ENCODE measurements around the gene INSYN1.

INSYN1 gene

DNA sequence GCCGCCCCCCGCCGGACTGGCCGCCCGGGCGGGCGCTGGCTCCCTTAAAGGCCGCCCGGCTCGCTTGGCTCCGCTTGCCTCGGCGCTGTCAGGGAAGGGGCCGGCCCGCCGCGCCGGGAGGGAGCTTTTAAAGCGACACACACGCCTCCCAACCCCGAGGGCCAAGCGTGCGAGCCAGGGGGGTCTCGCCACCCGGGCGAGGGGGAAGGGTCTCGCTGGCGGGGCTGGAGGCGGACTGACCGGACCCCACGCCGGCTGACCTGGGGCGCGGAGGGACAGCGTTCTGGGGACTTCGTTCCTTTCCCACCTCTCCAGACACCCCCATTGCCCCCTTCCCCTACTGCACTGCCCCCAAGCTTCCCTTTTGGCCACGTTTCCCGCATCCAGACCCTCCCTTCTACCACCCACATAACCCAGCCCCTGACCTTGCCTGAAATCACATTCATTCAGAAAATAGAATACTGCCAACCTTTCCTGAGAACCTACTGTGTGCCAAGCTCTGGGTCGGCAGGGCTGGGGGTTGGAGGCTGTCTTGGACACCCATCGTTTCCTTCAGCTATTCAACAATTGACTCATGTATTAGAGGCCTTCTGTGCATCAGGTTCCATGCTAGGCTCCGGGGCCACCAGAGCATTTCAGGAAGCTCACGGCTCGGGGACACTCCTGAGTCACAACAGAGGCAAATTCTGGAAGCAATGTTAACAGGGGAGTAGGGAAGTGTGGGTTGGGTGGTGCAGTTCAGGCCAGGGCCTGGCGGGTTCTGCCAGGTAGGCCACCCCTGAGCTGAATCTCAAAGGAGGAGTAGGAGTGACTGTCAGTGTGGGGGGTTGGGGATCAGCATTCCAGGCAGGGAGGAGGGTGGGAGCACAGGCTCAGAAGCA lies at the start of gene INSYN1:
TSS of gene INSYN1 (minus strand) at position 102 of the 881 bp plus-strand sequence. CDS start 2,221 bp downstream, outside the sequence.
- TF ChIP-seq CTCF (IDR thresholded peaks at IDR 0.05; ENCODE audit: low read depth, low read length, poor library complexity, severe bottlenecking) = no peak
- no peak for TF ChIP-seq EZH2phosphoT487 (IDR thresholded peaks at IDR 0.05; ENCODE audit: borderline replicate concordance, low read length)
- H3F3A ChIP-seq (ENCODE audit: control insufficient read depth, insufficient read depth) = no peaks in the 10 kb centered on the region
- H3K9me3 ChIP-seq (ENCODE audit: control insufficient read depth, insufficient read depth, low read length) = no peaks in the 10 kb centered on the region
- H4K20me1 ChIP-seq (ENCODE audit: control insufficient read depth, insufficient read depth, low read depth, low read length) = no peaks in the 10 kb centered on the region
- no peak within 1 kb of the TSS for H3K27ac ChIP-seq (ENCODE audit: low read depth, low read length)
- H3K79me2 ChIP-seq (ENCODE audit: control insufficient read depth, low read length) = no peaks in the 10 kb centered on the region
- H3K36me3 ChIP-seq (ENCODE audit: control insufficient read depth, low read length) = no peaks in the 10 kb centered on the region
- H3K4me3 ChIP-seq (ENCODE audit: low read length) = no peak within 1 kb of the TSS
- H3K9me2 ChIP-seq (replicated peaks; ENCODE audit: control insufficient read depth, low read length) = no peaks in the 10 kb centered on the region
- H3K4me1 ChIP-seq (ENCODE audit: control insufficient read depth, low read length) = no peaks in the 10 kb centered on the region
- H3K27me3 ChIP-seq (ENCODE audit: control insufficient read depth, low read length) = peaks cover 6% of the 10 kb centered on the region; the same call in 1 of the 2 replicates
- H3K4me2 ChIP-seq (ENCODE audit: low read length) = no peak within 1 kb of the TSS

- TF ChIP-seq EZH2phosphoT487 (IDR thresholded peaks at IDR 0.05; ENCODE audit: borderline replicate concordance, low read length) = no peak
- no peak for TF ChIP-seq CTCF (IDR thresholded peaks at IDR 0.05; ENCODE audit: low read depth, low read length, poor library complexity, severe bottlenecking)
Measured at GRCh38 chr15:73802431-73803041, 49.4 kb upstream of the INSYN1 start.

DNA sequence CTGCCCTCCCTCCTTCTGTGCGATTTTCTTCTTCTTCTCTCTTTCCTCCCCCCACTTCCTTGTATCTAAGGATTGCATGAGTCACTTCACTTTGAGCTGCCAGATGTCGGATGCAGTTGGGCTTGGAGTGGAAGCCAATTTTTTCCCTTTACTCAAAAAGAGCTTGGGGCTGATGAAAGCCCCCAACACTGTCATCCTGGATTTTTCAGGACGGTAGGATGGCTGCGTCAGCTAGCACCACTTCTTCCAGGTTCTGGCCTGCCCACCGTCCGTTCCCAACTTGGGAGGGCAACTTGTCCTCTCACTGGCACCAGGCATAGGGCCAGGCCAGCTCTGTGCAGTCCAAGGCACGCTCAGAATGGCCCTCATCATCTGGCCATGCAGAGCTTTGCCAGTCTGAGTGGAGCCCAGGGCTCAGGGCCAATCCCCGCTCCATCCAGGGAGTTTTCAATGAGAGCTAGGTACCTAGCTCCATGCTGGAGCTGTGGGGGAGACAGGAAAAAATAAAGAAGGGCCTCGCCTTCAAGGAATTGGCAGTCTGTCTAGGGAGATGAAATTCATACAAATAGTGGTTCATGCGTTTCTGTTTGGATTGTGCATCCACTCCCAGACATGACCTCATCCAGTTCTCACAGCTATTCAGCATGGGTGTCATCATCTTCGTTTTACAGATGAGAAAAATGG lies 47.7 kb upstream of the INSYN1 start:
- TF ChIP-seq CTCF (IDR thresholded peaks at IDR 0.05; ENCODE audit: low read depth, low read length, poor library complexity, severe bottlenecking) (no peak), EZH2phosphoT487 (IDR thresholded peaks at IDR 0.05; ENCODE audit: borderline replicate concordance, low read length) (no peak)
- H3K36me3 ChIP-seq (ENCODE audit: control insufficient read depth, low read length) = no peaks in the 10 kb centered on the region
- no peak overlapping the region for H3K27ac ChIP-seq (ENCODE audit: low read depth, low read length)
- H3K27me3 ChIP-seq (ENCODE audit: control insufficient read depth, low read length) = no peaks in the 10 kb centered on the region
- no peaks in the 10 kb centered on the region for H4K20me1 ChIP-seq (ENCODE audit: control insufficient read depth, insufficient read depth, low read depth, low read length)
- no peaks in the 10 kb centered on the region for H3K79me2 ChIP-seq (ENCODE audit: control insufficient read depth, low read length)
- no peaks in the 10 kb centered on the region for H3F3A ChIP-seq (ENCODE audit: control insufficient read depth, insufficient read depth)
- H3K4me2 ChIP-seq (ENCODE audit: low read length) = no peak overlapping the region
- no peaks in the 10 kb centered on the region for H3K9me3 ChIP-seq (ENCODE audit: control insufficient read depth, insufficient read depth, low read length)
- no peaks in the 10 kb centered on the region for H3K4me1 ChIP-seq (ENCODE audit: control insufficient read depth, low read length)
- H3K4me3 ChIP-seq (ENCODE audit: low read length) = no peak overlapping the region
- no peaks in the 10 kb centered on the region for H3K9me2 ChIP-seq (replicated peaks; ENCODE audit: control insufficient read depth, low read length)

More at GRCh38 chr15:73802431-73803041, 49.4 kb upstream of the INSYN1 start:
- no peak overlapping the region for H3K4me3 ChIP-seq (ENCODE audit: low read length)
- H3K27me3 ChIP-seq (ENCODE audit: control insufficient read depth, low read length) = no peaks in the 10 kb centered on the region
- no peaks in the 10 kb centered on the region for H3K9me3 ChIP-seq (ENCODE audit: control insufficient read depth, insufficient read depth, low read length)
- H4K20me1 ChIP-seq (ENCODE audit: control insufficient read depth, insufficient read depth, low read depth, low read length) = no peaks in the 10 kb centered on the region
- no peaks in the 10 kb centered on the region for H3K79me2 ChIP-seq (ENCODE audit: control insufficient read depth, low read length)
- H3K27ac ChIP-seq (ENCODE audit: low read depth, low read length) = no peak overlapping the region
- H3K4me2 ChIP-seq (ENCODE audit: low read length) = no peak overlapping the region
- no peaks in the 10 kb centered on the region for H3K4me1 ChIP-seq (ENCODE audit: control insufficient read depth, low read length)
- H3F3A ChIP-seq (ENCODE audit: control insufficient read depth, insufficient read depth) = no peaks in the 10 kb centered on the region
- H3K9me2 ChIP-seq (replicated peaks; ENCODE audit: control insufficient read depth, low read length) = no peaks in the 10 kb centered on the region
- H3K36me3 ChIP-seq (ENCODE audit: control insufficient read depth, low read length) = no peaks in the 10 kb centered on the region
